Smooth muscle cell (in vitro differentiated cells): ENCODE results near the gene COL18A1. TPM values are rescaled to one million over a fixed set of nuclear protein-coding genes. Genes with fewer than 3 reads are reported as not detected.

ENCODE experiments used
- DNase-seq: peaks from one replicate; lab custom pipeline; 2025; ENCODE audit not compliant: unreplicated experiment; lab: John Stamatoyannopoulos, UW
- H2AFZ ChIP-seq: fragments of 200-600 bp; sonication (generic); 2 replicates; pipeline ENCODE4 v1.6.0; 2016; ENCODE audit warnings: antibody characterized with exemption, low read depth, mild to moderate bottlenecking
- H3F3A ChIP-seq: fragments of 200-600 bp; sonication (generic); 2 replicates; pipeline ENCODE4 v1.6.0; 2017; ENCODE audit warnings: antibody characterized with exemption, low read depth
- H3K27ac ChIP-seq: fragments of 200-600 bp; sonication (generic); 2 replicates; pipeline ENCODE4 v1.5.1; 2016; ENCODE audit warnings: low read depth, mild to moderate bottlenecking
- H3K27me3 ChIP-seq: fragments of 200-600 bp; sonication (generic); 2 replicates; pipeline ENCODE4 v1.6.1; 2016; ENCODE audit warnings: low read depth, mild to moderate bottlenecking
- H3K36me3 ChIP-seq: fragments of 200-600 bp; sonication (generic); 2 replicates; pipeline ENCODE4 v1.5.1; 2016; ENCODE audit warnings: low read depth
- H3K4me1 ChIP-seq: fragments of 200-600 bp; sonication (generic); 2 replicates; pipeline ENCODE4 v1.5.1; 2016; ENCODE audit warnings: low read depth
- H3K4me2 ChIP-seq: fragments of 200-600 bp; sonication (generic); 2 replicates; pipeline ENCODE4 v1.6.0; 2016; ENCODE audit warnings: mild to moderate bottlenecking
- H3K4me3 ChIP-seq: fragments of 200-600 bp; sonication (generic); 2 replicates; pipeline ENCODE4 v1.5.1; 2016; ENCODE audit warnings: mild to moderate bottlenecking
- H3K79me2 ChIP-seq: fragments of 200-600 bp; sonication (generic); 2 replicates; pipeline ENCODE4 v1.6.0; 2016; ENCODE audit warnings: low read depth, mild to moderate bottlenecking
- H3K9ac ChIP-seq: fragments of 200-600 bp; sonication (generic); 2 replicates; pipeline ENCODE4 v1.6.0; 2016; ENCODE audit warnings: low read depth
- H3K9me3 ChIP-seq: fragments of 200-600 bp; sonication (generic); replicated peaks from 2 replicates; pipeline ENCODE4 v1.5.1; 2016; ENCODE audit warnings: low read depth
- H4K20me1 ChIP-seq: fragments of 200-600 bp; sonication (generic); 2 replicates; pipeline ENCODE4 v1.6.0; 2016; ENCODE audit warnings: low read depth
- WGBS: methylation state at CpG from one replicate; pipeline ENCODE4 v1.1.7; 2016; ENCODE audit warnings: low lambda C conversion rate; 5-methylcytosine and 5-hydroxymethylcytosine counted together
- polyA plus RNA-seq: library from polyadenylated mRNA; unstranded; fragments of >200 nt; fragmentation: Nextera tagmentation; extraction: Ambion mirVana; gene quantifications from 2 replicates; pipeline ENCODE4 v1.2.1, GENCODE V29; 2016
- total RNA-seq: library from RNA; depleted of rRNA; stranded (reverse); fragments of >200 nt; gene quantifications from 2 replicates; pipeline ENCODE4 v1.2.3, GENCODE V29; 2014
- TF ChIP-seq, protein P1 (sequence below): fragments of 200-600 bp; sonication (generic); IDR thresholded peaks from 2 replicates; pipeline ENCODE4 v1.5.1; 2017; ENCODE audit warnings: borderline replicate concordance, mild to moderate bottlenecking, antibody characterized with exemption; ENCODE audit not compliant: insufficient read depth, poor library complexity, severe bottlenecking

Gene COL18A1
- total and polyA plus RNA-seq, 2 experiments from 2014 or later: 192 to 485 TPM

- peaks cover 12% of the 10 kb centered on the region for H3K4me1 ChIP-seq
- peak overlapping the region; percentile 66 for H3K27ac ChIP-seq
- H3K4me3 ChIP-seq: no peak overlapping the region
- H3K36me3 ChIP-seq: no peaks in the 10 kb centered on the region
- peaks cover 80% of the 10 kb centered on the region for H3K79me2 ChIP-seq
- H3F3A ChIP-seq: peaks cover 18% of the 10 kb centered on the region
- WGBS: 82% methylated on average over 30 of the region's 30 CpGs
- H4K20me1 ChIP-seq: peaks cover 100% of the 10 kb centered on the region
- H3K9ac ChIP-seq: no peak overlapping the region
- H3K4me2 ChIP-seq: peak overlapping the region; percentile 68
- no peak for DNase-seq
- no peaks in the 10 kb centered on the region for H3K27me3 ChIP-seq
- TF ChIP-seq, protein P1, sequence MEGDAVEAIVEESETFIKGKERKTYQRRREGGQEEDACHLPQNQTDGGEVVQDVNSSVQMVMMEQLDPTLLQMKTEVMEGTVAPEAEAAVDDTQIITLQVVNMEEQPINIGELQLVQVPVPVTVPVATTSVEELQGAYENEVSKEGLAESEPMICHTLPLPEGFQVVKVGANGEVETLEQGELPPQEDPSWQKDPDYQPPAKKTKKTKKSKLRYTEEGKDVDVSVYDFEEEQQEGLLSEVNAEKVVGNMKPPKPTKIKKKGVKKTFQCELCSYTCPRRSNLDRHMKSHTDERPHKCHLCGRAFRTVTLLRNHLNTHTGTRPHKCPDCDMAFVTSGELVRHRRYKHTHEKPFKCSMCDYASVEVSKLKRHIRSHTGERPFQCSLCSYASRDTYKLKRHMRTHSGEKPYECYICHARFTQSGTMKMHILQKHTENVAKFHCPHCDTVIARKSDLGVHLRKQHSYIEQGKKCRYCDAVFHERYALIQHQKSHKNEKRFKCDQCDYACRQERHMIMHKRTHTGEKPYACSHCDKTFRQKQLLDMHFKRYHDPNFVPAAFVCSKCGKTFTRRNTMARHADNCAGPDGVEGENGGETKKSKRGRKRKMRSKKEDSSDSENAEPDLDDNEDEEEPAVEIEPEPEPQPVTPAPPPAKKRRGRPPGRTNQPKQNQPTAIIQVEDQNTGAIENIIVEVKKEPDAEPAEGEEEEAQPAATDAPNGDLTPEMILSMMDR: no peak
- H2AFZ ChIP-seq: no peak overlapping the region
- H3K9me3 ChIP-seq: no peaks in the 10 kb centered on the region
Measured at GRCh38 chr21:45471525-45472221, 66.7 kb downstream of the COL18A1 start.

DNA sequence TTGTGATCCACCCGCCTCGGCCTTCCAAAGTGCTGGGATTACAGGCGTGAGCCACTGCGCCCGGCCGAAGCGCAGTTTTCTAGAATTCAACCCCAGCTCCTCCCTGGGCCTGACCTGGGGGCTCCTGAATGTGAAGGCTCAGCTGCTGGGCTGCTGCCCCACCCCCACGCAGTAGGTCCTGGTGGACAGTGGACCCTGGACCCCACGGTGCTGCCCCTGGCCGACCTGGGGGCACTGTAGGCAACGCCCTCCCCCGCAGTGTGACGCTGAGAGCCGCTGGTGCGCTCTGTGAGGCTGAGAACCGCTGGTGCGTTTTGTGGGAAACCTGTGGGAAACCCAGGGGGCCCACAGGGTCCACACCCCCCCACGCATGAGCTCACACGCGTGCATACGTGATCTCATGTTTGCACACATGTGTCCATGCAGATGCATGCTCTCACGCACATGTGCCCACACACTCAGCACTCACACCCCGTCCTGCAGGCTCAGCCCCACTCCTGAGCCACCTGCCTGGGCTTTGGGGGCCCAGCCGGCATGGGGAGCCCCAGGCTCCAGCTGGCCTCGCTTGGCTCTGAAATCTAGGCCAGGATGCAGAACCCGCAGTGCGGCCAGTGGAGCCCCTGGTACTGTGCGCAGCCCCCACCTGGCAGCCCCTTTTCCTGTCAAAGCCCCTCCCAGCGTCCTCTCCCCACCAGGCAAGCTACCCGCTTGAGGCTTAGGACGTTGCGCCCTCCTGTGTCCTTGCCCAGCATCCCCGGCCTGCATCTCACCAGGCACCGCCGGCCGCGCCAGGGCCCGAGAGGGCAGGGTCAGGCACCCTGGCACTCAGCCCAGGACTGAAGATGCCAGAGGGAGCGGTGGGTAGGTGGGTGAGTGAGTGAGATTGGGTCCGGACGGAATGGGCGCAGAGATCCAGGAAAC lies 67.7 kb downstream of the COL18A1 start:
- Histone ChIP-seq H3K27ac (peak overlapping the region; percentile 66), H2AFZ (no peak overlapping the region), H3K4me2 (no peak overlapping the region), H3K27me3 (no peaks in the 10 kb centered on the region), H3K4me3 (no peak overlapping the region), H3K4me1 (peaks cover 12% of the 10 kb centered on the region), H3K79me2 (peaks cover 69% of the 10 kb centered on the region), H3K9ac (no peak overlapping the region), H4K20me1 (peaks cover 100% of the 10 kb centered on the region), H3K9me3 (no peaks in the 10 kb centered on the region), H3F3A (peaks cover 18% of the 10 kb centered on the region), H3K36me3 (no peaks in the 10 kb centered on the region)
- WGBS: 98% methylated on average over 42 of the region's 42 CpGs
- TF ChIP-seq, protein P1: no peak
- DNase-seq: no peak

- no peak for DNase-seq
- Histone ChIP-seq H3K79me2 (peaks cover 60% of the 10 kb centered on the region), H2AFZ (no peak overlapping the region), H3K4me1 (peaks cover 12% of the 10 kb centered on the region), H3K9me3 (no peaks in the 10 kb centered on the region), H4K20me1 (peaks cover 93% of the 10 kb centered on the region), H3F3A (peaks cover 18% of the 10 kb centered on the region), H3K36me3 (no peaks in the 10 kb centered on the region), H3K9ac (no peak overlapping the region), H3K4me3 (no peak overlapping the region), H3K27ac (no peak overlapping the region), H3K4me2 (no peak overlapping the region), H3K27me3 (no peaks in the 10 kb centered on the region)
- TF ChIP-seq, protein P1: no peak
- WGBS: 99% methylated on average over 21 of the region's 24 CpGs
Measured at GRCh38 chr21:45473496-45474322, 68.7 kb downstream of the COL18A1 start.
